Activated CD8-positive, alpha-beta T cell treated with anti-CD3 and anti-CD28 coated beads for 36 hours (primary cell): Measurements from ENCODE around the gene NBEAL2. TPM values are rescaled to one million over a fixed set of nuclear protein-coding genes. Genes with fewer than 3 reads are reported as not detected.

Source experiments
- ATAC-seq: fragments of 200-7000 bp; cut with Tn5 transposase; one replicate; pipeline ENCODE4 v1.10.0; 2021; ENCODE audit warnings: mild to moderate bottlenecking, moderate library complexity
- CTCF ChIA-PET: fragments of 350-600 bp; sonication (Branson Sonifier 250); formaldehyde crosslinking; loops from one replicate; lab custom pipeline; 2021; ENCODE audit warnings: antibody characterized with exemption; lab: Charles Lee
- POLR2A ChIA-PET: fragments of 350-600 bp; sonication (Branson Sonifier 250); formaldehyde crosslinking; loops from one replicate; lab custom pipeline; 2021; ENCODE audit warnings: antibody characterized with exemption; lab: Charles Lee
- DNase-seq: peaks from one replicate; pipeline ENCODE4 v3.0.0-alpha.2; 2020
- H3K27ac Mint-ChIP-seq: one replicate; pipeline ENCODE4 v1.8.0; 2021; ENCODE audit warnings: mild to moderate bottlenecking, mixed read lengths
- H3K27me3 Mint-ChIP-seq: one replicate; pipeline ENCODE4 v1.8.0; 2021; ENCODE audit warnings: mixed read lengths
- H3K36me3 Mint-ChIP-seq: one replicate; pipeline ENCODE4 v1.8.0; 2021; ENCODE audit warnings: low read depth, mixed read lengths
- H3K4me1 Mint-ChIP-seq: one replicate; pipeline ENCODE4 v1.8.0; 2021; ENCODE audit warnings: low read depth, mixed read lengths
- H3K4me3 Mint-ChIP-seq: one replicate; pipeline ENCODE4 v1.8.0; 2021; ENCODE audit warnings: mild to moderate bottlenecking, moderate library complexity, mixed read lengths
- H3K9me3 Mint-ChIP-seq: one replicate; pipeline ENCODE4 v1.8.0; 2021; ENCODE audit warnings: mixed read lengths
- CTCF ChIP-seq: fragments of 200-600 bp; IDR thresholded peaks from one replicate; pipeline ENCODE4 v1.8.0; 2022; ENCODE audit warnings: antibody characterized with exemption, mild to moderate bottlenecking
- intact Hi-C: fragments of 100-400 bp; cut with micrococcal nuclease; formaldehyde crosslinking; loops from one replicate; pipeline ENCODE4 v1.10.0; 2022
- total RNA-seq, 2 experiments: library from RNA; stranded (reverse); gene quantifications; one replicate each; pipeline ENCODE4 v1.2.3, GENCODE V29; 2021

Gene NBEAL2
- total RNA-seq, 2 experiments from 2014 or later = 58.9 to 63.7 TPM

GRCh38 chr3:46952813-46953212 lies 26.7 kb upstream of the NBEAL2 start:
- peak overlapping the region; percentile 96 for H3K27ac Mint-ChIP-seq
- intact Hi-C loops = no loop called here
- H3K36me3 Mint-ChIP-seq = peaks cover 32% of the 10 kb centered on the region
- no peak overlapping the region for H3K4me3 Mint-ChIP-seq
- POLR2A ChIA-PET = interaction anchor here (1.0 to 2.4 kb wide), 4 partner anchors 17 to 54 kb away, joined by 3 to 11 read pairs (median 6); partner anchors contain the start of genes CCDC12 and NBEAL2
- H3K9me3 Mint-ChIP-seq = no peaks in the 10 kb centered on the region
- ATAC-seq (no peak), DNase-seq (no peak)
- no peak for TF ChIP-seq CTCF
- peaks cover 82% of the 10 kb centered on the region for H3K4me1 Mint-ChIP-seq
- no peaks in the 10 kb centered on the region for H3K27me3 Mint-ChIP-seq
- CTCF ChIA-PET = interaction anchor here (1.1 kb wide), 1 partner anchor 30 kb away, joined by 3 read pairs; no protein-coding TSS in a partner anchor

GRCh38 chr3:46953234-46954010 lies 26.0 kb upstream of the NBEAL2 start:
- DNase-seq = peak; percentile 36
- H3K27me3 Mint-ChIP-seq = no peaks in the 10 kb centered on the region

GRCh38 chr3:46954178-46954577 lies 25.3 kb upstream of the NBEAL2 start:
- Mint-ChIP-seq H3K36me3 (peaks cover 33% of the 10 kb centered on the region), H3K27ac (peak overlapping the region; percentile 96), H3K9me3 (no peaks in the 10 kb centered on the region), H3K4me1 (peaks cover 82% of the 10 kb centered on the region), H3K27me3 (no peaks in the 10 kb centered on the region), H3K4me3 (peak overlapping the region; percentile 55)
- ChIA-PET CTCF (interaction anchor here (1.0 kb wide), 1 partner anchor 44 kb away, joined by 3 read pairs; no protein-coding TSS in a partner anchor), POLR2A (interaction anchor here (0.9 to 2.4 kb wide), 5 partner anchors 13 to 52 kb away, joined by 3 to 11 read pairs (median 4); partner anchors contain the start of gene CCDC12)
- DNase-seq (peak; percentile 51), ATAC-seq (no peak)
- no peak for TF ChIP-seq CTCF
- intact Hi-C loops = no loop called here

More at GRCh38 chr3:46953234-46954010, 26.0 kb upstream of the NBEAL2 start:
- Mint-ChIP-seq H3K4me1 (peaks cover 82% of the 10 kb centered on the region), H3K36me3 (peaks cover 31% of the 10 kb centered on the region), H3K27ac (peak overlapping the region; percentile 96), H3K9me3 (no peaks in the 10 kb centered on the region), H3K4me3 (peak overlapping the region; percentile 55)
- ChIA-PET POLR2A (interaction anchor here (0.9 to 2.4 kb wide), 6 partner anchors 12 to 53 kb away, joined by 3 to 11 read pairs (median 5); partner anchors contain the start of genes CCDC12 and NBEAL2), CTCF (interaction anchor here (1.0 to 1.1 kb wide), 2 partner anchors 30 to 45 kb away, joined by 3 read pairs; no protein-coding TSS in a partner anchor)
- intact Hi-C loops = no loop called here
- ATAC-seq = peak; percentile 28
- TF ChIP-seq CTCF = no peak

- H3K4me3 Mint-ChIP-seq = peak overlapping the region; percentile 36
- H3K9me3 Mint-ChIP-seq = no peaks in the 10 kb centered on the region
- DNase-seq (no peak), ATAC-seq (no peak)
- CTCF ChIA-PET = no interaction called here
- intact Hi-C loops = no loop called here
- H3K27me3 Mint-ChIP-seq = no peaks in the 10 kb centered on the region
- POLR2A ChIA-PET = interaction anchor here (0.8 to 2.2 kb wide), 3 partner anchors 12 to 24 kb away, joined by 3 to 7 read pairs (median 3); partner anchors contain the start of gene NBEAL2
- H3K4me1 Mint-ChIP-seq = peaks cover 86% of the 10 kb centered on the region
- peak overlapping the region; percentile 96 for H3K27ac Mint-ChIP-seq
- H3K36me3 Mint-ChIP-seq = peaks cover 30% of the 10 kb centered on the region
- TF ChIP-seq CTCF = no peak
Measured at GRCh38 chr3:46955157-46955556, 24.3 kb upstream of the NBEAL2 start.
